Activated CD8-positive, alpha-beta memory T cell treated with anti-CD3 and anti-CD28 coated beads, Interleukin-2, amount 50 U/mL, for 4 hours (primary cell): ENCODE measurements around the gene USH1G.
A peak's percentile ranks its signal among the peaks of the same experiment; 100 is the strongest.
"Not testable (repeated sequence)": the region's sequence is repeated elsewhere in the genome, so short reads cannot be mapped to it uniquely, and the experiment has no call there.

Source experiments
- DNase-seq: peaks from one replicate; pipeline ENCODE4 v3.0.0-alpha.2; 2020

Gene USH1G

DNA sequence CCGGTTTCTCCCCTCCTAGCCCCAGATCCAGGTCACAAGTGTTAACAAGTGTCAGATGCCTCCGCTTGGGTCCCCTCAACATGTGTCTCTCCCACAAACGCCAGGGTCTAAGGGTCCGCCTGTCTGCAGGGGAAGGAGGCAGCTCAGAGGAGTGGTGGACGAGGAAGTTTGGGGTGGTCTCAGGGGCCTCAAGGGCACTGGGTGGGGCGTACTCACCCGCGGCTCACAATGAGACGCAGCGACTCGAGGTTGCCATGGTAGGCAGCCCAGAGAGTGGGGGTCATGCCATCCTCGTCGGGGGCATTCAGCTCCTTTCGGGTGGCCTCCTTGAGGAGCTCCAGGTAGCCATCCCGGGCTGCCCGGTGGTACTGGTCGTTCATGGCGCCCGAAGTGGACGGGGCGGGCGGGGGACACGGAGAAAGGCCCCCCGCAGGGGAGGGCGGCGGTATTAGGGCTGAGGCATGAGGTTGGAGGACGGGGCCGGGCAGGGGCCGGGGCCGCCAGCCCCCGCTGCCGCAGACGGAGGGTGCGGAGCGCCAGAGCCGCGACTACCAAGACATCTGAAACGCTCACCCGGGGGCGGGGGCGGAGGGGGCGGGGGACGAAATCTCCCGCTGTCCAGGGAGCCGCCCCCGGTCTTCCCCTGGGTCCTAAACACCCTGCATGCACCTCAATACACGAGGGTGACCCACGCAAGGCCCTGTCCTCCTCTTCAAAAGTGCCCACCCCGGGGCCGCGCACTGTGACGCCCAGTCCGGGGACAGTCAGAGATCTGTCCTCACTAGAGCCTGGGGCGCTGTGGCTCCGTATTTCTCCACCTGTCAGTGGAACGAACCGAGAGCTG, at the start of gene USH1G:
Gene USH1G, minus strand, starts transcription at position 562 of the 844 bp plus-strand sequence. Its CDS starts 182 bp downstream, at position 380.
- DNase-seq, result peak; percentile 26

DNA sequence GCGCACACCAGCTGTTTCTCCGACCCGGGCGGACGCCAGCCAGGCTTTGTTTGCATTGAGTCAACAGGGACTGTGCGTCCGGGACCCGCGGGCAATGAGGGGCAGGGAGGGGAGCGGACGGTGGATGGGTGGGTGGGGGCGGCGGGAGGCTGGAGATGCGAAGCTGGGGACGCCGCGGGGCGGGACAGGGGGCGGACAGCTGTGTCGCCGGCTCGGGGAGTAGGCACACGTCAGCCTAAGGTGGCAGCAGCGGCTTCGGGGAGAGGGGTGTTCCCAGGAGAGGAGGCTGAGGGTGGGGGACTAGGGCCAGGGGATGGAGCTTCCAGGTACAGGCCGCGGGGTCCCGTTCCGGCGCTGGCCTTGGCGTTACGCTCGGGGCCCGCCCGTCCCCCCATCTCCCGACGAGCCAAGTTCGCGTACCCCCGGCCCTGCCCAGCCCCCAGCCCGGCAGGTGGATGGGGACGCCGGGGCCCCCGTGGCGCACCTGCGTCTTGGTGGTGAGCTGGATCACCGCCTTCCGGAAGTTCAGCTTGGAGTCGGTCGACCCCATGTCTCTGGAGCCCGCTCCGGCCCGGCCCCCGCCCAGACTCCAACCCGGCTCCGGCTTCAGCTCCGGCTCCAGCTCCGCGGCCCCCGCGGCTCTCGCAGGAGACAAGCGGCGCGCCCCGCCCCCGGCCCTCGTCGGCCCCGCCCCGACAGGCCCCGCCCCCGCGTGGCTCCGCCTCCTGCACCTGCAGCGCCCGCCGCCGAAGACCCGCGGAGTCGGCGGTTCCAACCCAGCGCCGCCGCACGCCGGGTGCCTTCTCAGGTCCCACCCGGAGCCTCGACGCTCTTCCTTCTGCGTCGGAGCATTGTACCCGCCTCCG, 49.3 kb upstream of the USH1G start, which contains the start of gene HID1:
Gene HID1, minus strand, starts transcription at position 653 of the 866 bp plus-strand sequence. Its CDS starts 103 bp downstream, at position 550.
- peak; percentile 85 for DNase-seq

DNA sequence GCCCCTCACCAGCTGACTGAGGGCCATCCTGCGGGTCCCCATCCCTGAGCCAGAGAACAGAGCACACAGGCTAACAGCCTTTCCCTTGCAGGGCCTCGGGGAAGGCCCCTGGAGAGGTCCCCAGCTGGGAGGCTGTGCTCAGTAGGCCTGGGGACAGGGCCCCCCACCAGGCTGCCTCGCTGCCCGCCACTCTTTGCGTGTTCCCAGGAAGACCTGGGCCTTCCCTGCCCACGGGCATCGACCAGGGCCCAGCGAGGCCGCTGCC, 48.7 kb upstream of the USH1G start:
- no peak for DNase-seq

DNA sequence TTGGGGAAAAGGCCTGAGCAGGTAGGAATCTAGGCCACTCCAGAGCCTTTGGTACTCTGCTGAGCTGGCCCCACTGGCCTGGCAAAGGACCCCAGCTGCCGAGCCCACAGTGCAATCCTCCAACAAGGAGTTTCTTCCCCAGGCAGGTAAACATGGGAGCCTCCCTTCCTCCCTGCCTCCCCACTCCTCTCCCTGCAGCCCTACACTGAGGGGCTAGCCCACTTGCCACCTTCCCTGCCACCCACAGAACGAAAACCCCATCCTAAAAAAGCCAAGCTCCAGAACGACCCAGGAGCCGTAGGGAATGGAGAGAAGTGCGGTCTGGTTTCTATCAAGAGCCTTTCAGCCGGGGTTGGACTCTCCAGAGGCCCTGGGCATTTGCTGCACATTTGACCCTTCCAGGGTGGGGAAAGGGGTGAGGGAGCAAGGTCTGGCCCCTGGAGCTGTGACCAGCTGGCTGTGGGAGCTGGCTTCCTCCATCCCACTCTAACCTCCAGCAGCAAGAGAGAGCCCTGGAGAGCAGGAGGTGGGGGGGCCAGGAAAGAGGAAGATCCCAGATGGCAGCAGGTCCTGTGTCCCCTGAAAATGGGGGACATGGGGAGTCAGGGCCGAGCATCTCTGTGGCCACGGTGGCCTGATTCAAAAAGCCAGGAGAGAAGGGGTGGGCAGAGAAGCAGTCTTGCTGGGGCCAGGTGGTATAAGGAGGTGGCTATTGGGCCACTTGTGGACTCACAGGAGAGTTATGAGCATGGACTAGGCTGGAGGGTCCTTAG, 48.2 kb upstream of the USH1G start:
- DNase-seq, result no peak

DNA sequence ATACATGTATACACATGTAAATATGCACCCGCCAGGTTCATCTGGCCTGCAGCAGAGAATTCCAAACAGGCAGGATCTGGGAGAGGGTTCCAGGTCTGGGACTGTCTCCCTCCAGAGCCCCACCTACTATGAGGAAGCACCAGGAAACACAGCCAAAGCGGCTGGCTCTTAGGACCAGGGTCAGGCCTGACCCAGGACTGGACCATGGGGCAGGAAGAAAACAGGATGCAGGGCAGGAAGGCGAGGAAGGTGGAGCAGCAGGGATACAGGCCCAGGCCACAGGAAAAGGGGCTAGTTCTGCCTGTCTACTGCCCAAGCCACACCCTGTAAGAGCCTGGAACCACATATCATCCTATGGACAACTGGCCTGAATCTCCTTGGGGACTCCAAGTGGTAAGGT, 47.3 kb upstream of the USH1G start:
- DNase-seq, result no peak

DNA sequence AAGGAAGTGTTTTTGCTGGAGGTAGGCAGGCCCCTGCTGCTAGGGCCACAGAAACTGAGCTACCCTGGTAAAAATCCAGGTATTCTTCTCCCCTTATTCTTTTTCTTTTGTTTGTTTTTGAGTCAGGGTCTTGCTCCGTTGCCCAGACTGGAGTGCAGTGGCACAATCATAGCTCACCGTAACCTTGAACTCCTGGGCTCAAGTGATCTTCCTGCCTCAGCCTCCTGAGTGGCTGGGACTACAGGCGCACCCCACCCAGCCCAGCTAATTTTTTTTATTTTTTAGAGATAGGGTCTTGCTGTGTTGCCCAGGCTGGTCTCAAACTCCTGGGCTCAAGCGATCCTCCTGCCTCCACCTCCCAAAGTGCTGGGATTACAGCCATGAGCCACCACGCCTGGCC, 46.4 kb upstream of the USH1G start:
- DNase-seq, result not testable (repeated sequence)

DNA sequence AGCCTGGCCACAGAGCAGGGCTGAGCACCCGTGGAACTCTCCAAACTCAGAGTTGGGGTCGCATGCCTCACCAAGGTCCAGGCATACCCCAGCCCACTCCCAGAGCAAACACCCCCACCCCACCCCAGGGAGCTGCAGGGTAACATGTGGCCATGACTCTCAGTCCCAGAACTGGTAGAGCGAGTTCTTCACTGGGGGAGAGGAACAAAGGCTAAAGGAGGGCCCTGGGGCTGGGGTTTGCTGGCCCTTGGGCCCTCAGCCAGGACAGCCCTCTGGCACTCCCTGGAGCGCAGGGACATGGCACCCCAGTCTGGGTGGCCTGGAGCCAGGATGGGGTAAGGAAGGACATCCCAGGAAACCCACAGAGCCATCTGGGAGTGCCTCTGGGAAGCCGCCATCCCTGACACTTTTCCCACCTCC, 45.3 kb upstream of the USH1G start:
- DNase-seq, result no peak

DNA sequence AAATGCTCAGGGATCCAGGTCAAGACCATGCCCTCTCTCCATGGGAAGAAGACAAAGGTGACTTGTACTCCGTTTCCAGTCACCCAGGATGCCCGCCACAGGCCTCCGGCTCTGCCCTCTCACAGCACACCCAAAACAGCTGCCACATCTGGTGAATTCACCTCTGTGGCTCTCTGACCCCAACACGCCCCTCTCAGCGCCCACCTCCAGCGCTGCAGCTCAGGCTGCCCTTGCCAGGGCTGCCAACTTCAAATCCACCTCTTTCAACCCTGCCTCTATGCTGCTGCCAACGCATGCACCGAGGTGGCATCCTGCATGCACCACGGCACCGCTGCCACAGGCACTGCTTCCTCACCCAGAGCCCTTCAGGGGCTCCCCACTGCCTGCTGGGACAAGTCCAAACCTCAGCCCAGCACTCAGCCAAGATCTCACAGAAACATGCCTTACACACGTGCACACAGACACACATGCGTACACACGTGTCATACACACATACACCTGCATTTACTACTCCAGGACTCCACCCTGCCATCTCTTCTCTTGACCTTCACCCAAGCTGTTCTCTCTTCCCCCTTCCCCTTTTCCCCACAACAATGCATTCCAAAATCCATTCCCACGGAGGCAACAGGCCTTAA, 42.0 kb upstream of the USH1G start:
- no peak for DNase-seq

DNA sequence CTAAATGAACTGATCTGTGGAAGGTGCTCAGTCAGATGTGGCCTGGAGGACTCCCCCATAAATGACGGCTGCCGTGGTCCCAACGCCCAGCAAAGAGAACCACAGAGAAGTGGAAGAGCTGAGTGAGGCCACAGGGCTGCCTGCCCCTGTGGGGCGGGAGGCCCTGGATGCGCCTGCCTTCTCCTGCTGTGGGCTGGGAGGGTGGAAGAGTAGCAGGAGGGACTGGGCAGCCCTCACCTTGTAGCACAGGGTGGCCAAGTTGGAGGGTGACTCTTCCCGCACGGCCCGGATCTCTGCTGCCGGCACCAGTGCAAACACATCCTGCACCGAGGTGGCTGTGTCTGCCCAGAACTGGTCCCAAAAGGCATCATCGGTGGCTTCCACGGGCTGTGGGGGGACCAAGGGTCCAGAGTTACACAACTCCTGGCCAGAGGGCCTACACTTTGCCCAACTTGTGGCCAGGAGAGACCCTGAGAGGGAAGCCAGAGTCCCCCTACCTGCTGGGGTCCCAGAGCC, 41.2 kb upstream of the USH1G start:
- no peak for DNase-seq

DNA sequence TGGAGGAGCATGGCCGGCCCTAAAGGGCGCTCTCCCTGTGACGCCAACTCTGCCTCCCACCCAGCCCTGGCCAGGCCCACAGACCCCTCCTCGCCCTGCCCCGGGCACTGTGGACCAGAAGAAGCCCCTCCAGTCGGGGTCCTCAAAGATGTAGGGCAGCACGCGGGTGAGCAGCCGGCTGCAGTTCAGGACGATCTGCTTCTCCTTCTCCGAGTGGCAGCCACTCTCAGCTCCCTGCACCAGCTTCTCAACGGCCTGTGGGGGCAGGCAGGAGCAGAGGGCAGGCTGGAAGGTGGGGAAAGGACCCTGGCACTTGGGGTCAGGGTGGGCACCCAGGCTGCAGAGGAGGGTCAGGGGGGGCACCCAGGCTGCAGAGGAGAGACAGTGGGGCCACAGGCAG, 40.6 kb upstream of the USH1G start:
- DNase-seq, result no peak

DNA sequence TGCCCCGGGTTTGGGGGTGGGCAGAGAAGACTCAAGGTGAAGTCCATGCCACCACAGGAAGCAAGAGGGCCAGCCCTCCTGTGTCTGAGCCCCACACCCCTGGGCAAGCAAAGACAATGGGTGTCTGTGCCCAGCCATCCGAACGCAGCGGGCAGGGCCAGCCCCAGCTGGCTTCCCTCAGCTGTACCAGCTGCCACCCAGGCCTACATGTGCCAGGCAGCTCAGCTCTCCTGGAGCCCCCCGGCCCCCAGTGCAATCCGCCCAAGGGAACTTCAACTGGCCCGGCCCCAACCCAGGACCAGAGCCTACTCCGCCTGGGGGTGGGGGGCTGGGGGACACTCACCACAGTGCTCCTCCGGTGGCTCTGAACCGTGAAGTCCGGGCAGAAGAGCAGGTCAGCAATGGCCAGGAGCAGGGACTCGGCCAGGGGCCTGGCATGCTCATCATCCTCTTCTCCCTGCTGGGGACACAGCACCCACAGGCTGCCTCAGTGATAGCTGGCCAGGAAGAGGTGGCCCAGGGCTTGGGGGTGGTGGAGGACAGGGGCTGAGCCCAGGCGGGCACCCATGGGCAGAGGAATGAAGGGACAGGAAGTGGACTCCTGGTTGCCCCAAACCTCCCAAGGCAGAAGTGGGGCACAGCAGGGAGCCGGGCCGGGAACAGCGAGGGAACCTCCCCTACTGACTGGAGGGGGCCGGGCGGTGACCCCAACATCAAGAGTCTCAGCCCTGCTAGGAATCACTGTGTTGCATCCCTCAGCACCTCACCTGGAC, 39.8 kb upstream of the USH1G start:
- no peak for DNase-seq

DNA sequence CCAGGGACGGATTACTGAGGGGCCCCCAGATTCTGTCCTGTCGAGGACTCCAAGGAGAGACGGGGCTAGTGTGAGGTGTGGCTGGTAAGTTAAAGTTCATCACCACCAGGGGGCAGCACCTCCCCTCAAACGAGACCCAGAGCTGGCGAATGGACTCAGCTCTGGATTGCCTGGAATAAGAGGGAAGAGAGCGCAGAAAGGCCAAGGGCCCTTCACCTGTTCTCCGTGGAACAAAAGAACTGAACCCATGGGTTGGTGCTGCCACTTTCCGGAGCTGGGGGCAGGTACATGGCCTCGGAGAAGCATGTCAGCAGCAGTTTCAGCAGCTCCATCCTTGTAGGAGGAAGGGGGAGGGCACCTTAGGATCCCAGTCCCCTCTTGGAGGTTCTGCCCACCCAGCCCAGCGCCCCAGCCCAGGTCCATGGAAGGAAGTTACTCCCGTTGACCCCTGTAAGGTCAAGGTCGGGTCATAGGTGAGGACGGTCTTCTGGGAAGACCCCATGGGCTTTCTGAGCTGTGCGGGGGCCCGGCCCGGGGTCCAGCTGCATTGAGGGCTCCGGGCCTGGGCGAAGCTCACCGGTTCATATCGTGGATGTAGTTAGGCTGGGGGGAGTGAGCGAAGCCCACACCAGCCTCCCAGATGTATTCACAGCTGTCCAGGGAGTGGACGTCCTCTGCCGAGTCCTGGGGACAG, 38.7 kb upstream of the USH1G start:
- DNase-seq, result peak; percentile 87

DNA sequence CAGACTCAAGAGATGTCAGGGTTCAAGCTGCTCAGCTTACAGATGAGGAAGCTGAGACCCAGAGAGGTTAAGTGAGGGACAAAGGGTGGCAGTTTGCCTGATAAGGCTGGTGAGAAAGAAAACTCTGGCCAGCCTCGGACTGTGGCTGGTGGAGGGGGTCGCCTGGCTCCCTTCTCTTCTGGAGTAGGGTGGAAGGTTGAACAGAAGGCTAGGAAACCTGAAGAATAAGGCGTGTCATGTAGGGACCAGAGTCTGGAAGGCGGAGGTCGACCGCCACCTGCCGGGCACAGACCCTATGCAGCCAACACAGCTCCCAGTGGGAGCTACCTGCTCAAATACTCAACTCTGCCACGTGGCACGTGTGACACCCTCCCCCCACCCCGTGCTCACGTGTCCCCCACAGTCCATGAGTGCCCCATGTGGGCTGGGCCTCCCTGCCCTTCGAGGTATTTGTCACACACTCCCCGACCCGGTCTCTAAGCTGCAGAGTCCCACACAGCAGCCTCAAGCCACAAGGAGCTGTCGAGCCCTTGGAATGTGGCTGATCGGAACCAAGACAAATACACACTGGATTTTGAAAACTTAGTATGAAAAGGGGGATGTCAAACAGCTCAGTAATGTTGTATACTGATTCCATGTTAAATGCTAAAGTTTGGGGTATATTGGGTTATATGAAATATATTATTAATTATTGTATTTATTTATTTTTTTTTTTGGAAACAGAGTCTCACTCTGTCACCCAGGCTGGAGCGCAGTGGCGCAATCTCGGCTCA, 37.7 kb upstream of the USH1G start:
- DNase-seq, result peak; percentile 39

DNA sequence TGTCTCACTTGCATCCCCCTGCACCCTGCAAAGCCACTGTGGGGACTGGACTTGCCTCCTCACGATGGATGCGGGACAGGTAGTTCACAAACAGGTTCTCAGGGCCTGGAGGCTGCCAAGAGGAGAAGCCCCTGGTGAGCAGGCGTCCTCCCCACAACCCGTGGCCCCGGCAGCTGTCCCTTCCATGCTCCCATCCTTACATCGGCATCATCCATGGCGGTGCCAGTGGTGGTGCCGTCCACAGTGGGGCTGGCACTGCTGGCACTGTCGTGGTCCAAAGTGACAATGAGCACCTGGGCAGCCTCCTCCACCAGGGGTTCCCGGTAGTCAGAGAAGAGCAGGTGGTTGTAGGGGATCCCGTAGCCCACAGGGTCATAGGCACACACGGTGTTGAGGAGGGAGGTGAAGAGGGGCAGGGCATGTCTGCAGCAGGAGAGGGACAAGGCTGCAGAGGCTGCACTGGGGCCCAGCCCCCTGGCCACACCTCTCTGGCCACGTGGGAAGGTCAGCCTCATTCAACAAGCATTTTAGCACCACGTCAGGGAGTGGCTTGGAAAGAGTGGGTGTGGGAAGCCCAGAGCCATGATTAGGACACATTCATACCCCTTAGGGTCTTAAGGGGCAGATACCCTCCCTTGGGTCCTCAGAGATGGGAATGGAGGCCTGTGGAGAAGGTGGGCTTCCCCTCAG, 36.9 kb upstream of the USH1G start:
- no peak for DNase-seq

DNA sequence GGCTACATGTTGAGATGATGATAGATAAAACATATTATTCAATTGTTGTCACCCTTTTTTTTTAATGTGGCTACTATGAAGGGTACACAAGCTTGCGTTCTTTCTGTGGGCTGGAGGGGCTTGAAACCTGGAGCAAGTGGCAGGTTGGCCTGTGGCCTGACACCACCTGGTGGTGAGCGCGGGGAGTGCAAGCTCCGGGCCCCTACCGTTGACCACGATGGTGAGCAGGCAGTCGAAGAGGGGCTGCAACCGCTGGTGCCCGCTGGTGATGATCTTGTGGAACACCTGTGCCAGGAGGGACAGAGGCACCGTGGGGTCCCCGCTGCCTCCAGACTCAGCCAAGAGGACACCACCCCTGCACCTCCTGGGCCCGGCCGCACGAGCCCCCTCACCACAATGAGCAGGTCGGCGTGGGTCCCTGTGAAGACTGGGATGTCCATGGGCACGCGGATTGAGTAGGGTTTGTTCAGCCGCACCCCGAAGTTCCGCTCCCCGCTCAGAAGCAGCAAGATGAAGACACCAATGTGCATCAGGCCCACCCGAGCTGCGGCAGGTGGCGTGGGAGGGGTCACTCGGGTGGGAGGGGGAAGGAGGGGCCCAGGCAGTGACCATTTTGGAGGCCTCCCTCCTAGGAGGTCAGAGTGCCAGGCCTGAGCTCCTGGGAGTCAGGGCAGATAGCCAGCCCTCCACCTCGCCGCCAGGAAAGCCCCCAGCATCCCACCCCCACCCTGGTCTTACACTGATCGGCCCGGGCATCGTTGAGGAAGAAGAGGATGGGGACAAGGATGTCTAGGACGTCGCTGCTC, 35.1 kb upstream of the USH1G start:
- peak; percentile 85 for DNase-seq

DNA sequence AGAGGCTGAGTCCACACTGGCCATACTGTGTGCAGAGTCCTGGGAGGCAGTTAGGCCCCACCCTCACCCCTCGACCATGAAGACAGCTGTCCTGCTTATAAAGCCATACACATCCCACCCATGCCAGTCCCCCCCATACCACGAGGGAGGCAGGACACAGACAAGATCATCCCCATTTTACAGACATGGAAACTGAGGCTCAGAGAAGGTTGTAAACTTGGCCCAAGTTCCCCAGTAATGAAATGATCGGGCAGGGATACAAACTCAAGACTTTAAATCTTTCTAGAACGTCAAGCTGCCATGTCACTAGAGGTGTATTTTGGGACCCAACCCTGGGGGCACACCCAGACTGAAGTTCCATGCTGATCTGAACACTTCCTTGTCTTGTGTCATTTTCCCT, 33.0 kb upstream of the USH1G start:
- no peak for DNase-seq

DNA sequence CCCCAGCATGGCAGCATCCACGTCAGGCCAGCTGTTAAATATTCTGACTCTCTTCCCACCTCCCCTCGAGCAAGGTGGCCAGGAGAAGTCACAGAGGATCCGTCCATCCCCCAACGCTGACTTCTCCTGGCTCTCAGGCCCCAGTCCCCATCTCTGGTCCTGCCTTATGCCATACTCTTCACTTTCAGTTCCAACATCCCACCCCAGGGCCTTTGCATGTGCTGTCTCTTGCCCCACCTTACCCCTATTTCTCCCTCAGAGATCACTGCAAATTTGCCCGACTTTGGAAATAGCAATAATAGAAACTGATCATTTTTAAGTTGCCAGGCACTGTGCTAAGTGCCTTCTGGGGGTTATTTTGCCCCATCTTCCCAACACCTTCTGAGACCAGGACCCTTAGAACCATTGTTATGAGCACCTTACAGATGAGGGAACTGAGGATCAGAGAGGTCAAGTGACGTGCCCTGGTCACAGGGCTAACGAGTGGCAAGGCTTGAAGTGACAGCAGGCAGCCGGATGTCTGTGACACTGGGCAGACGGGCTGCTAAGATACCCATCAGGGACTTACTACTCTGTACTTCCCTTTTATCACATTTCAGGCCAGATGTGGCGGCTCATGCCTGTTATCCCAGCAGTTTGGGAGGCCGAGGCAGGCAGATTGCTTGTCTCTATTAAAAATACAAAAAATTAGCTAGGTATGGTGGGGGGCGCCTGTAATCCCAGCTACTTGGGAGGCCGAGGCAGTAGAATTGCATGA, 31.8 kb upstream of the USH1G start:
- no peak for DNase-seq

DNA sequence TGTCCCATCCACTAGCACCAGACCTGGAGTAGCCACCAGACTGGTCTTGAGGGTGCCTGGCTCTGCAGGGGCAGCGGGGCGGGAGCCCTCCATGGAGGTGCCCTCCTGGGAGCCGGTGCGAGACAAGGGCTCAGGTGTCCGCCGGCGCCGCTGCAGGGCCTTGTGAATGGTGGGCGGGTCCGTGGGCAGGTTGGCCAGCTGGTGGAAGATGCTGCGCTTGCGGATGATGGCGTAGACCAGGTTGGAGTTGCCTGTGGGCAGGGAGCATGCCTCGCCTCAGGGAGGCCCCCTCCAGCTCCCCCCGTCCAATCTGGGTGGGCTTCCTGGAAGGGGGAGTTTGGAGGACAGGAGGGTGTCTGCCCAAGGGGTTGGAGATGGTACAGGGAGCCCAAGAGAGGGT, 31.1 kb upstream of the USH1G start:
- no peak for DNase-seq
